Activated CD4-positive, alpha-beta memory T cell treated with anti-CD3 and anti-CD28 coated beads, Interleukin-2, amount 10 ng/mL, durations not matched to agents 7 days and 5 days (primary cell): ENCODE results near the gene CDK19. TPM values are rescaled to one million over a fixed set of nuclear protein-coding genes. Genes with fewer than 3 reads are reported as not detected.
"Not testable (repeated sequence)": the region's sequence is repeated elsewhere in the genome, so short reads cannot be mapped to it uniquely, and the experiment has no call there.

Source experiments
- CTCF ChIA-PET: fragments of 350-600 bp; sonication (Branson Sonifier 250); formaldehyde crosslinking; loops from one replicate; lab custom pipeline; 2021; ENCODE audit warnings: antibody characterized with exemption, inconsistent platforms; lab: Charles Lee
- POLR2A ChIA-PET: fragments of 350-600 bp; sonication (Branson Sonifier 250); formaldehyde crosslinking; loops from one replicate; lab custom pipeline; 2021; ENCODE audit warnings: antibody characterized with exemption; lab: Charles Lee
- DNase-seq: peaks from one replicate; pipeline ENCODE4 v3.0.0-alpha.2; 2020
- H3K27ac Mint-ChIP-seq: one replicate; pipeline ENCODE4 v1.8.0; 2021; ENCODE audit warnings: mild to moderate bottlenecking, mixed read lengths
- H3K27me3 Mint-ChIP-seq: one replicate; pipeline ENCODE4 v1.8.0; 2021; ENCODE audit warnings: mixed read lengths
- H3K36me3 Mint-ChIP-seq: one replicate; pipeline ENCODE4 v1.8.0; 2021; ENCODE audit warnings: low read depth, mixed read lengths
- H3K4me1 Mint-ChIP-seq: one replicate; pipeline ENCODE4 v1.8.0; 2021; ENCODE audit warnings: mixed read lengths
- H3K4me3 Mint-ChIP-seq: one replicate; pipeline ENCODE4 v1.8.0; 2021; ENCODE audit warnings: mild to moderate bottlenecking, mixed read lengths
- H3K9me3 Mint-ChIP-seq: one replicate; pipeline ENCODE4 v1.8.0; 2021; ENCODE audit warnings: mixed read lengths
- total RNA-seq, 2 experiments: library from RNA; stranded (reverse); gene quantifications; one replicate each; pipeline ENCODE4 v1.2.3, GENCODE V29; 2021

CDK19 gene
- total RNA-seq, 2 experiments from 2014 or later, result 30.8 to 33.2 TPM

DNA sequence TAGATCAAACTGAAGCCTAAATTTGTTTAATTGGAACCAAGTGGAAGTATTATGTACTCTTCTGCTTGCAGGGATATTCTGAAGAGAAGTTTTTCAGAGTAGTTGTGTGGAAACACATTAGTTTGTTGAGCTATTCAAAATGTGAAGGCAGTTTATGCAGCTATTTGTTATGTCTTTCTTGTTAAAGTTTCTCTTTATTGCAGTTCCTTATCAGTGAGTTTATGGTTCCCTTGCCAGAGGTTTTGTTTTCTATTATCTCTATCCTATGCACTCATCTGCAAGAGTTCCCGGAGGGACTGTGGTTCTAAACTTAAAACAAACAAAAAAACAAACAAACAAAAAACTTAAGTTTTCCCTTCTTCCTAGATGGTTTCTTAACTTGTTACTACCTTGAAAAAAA, 195.2 kb downstream of the CDK19 start:
- no peak for DNase-seq
- Mint-ChIP-seq H3K36me3 (peaks cover 40% of the 10 kb centered on the region), H3K4me1 (peaks cover 23% of the 10 kb centered on the region), H3K9me3 (no peaks in the 10 kb centered on the region), H3K27me3 (no peaks in the 10 kb centered on the region), H3K27ac (no peak overlapping the region), H3K4me3 (no peak overlapping the region)
- POLR2A ChIA-PET, result interaction anchor here (0.6 kb wide), 1 partner anchor 78 kb away, joined by 4 read pairs; no protein-coding TSS in a partner anchor
- CTCF ChIA-PET, result interaction anchor here (1.2 to 2.9 kb wide), 3 partner anchors 11 to 92 kb away, joined by 3 to 8 read pairs (median 5); no protein-coding TSS in a partner anchor

DNA sequence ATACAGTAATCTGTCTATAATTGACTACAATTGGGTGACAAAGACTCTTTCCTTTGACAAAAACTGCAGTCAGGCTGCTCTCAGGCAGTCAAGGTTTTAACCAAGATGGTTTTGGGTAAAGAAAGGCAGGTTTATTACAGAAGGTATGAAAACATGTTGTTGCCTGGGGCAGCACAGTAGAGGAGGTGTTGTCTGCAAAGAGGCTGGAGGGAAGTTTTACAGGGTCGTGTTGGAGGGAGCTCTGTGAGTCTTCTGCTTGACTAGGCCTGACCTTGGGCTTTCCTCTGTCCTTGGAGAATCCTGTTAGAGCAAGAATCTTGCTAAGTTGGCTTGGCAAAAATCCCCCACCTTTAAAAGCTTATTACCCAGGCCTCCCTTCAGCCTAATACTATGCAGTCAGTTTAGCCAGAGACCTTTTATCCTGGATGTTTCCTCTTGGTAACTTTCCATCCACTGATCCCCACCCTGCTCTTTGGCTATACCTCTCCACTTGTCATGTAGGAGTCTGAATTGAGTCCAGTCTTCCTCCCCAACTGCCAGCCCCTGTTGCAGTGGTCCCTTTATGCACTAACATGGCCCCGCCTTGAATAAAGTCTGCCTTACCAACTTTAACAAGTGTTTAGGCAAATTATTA, 195.9 kb downstream of the CDK19 start:
- POLR2A ChIA-PET, result interaction anchor here (0.6 to 1.0 kb wide), 2 partner anchors 78 to 339 kb away, joined by 3 to 4 read pairs; partner anchors contain the start of gene GTF3C6
- Mint-ChIP-seq H3K4me3 (no peak overlapping the region), H3K9me3 (no peaks in the 10 kb centered on the region), H3K27me3 (no peaks in the 10 kb centered on the region), H3K36me3 (peaks cover 40% of the 10 kb centered on the region), H3K4me1 (peaks cover 24% of the 10 kb centered on the region), H3K27ac (no peak overlapping the region)
- CTCF ChIA-PET, result interaction anchor here (0.7 to 2.9 kb wide), 5 partner anchors 12 to 96 kb away, joined by 3 to 8 read pairs (median 4); no protein-coding TSS in a partner anchor
- no peak for DNase-seq

DNA sequence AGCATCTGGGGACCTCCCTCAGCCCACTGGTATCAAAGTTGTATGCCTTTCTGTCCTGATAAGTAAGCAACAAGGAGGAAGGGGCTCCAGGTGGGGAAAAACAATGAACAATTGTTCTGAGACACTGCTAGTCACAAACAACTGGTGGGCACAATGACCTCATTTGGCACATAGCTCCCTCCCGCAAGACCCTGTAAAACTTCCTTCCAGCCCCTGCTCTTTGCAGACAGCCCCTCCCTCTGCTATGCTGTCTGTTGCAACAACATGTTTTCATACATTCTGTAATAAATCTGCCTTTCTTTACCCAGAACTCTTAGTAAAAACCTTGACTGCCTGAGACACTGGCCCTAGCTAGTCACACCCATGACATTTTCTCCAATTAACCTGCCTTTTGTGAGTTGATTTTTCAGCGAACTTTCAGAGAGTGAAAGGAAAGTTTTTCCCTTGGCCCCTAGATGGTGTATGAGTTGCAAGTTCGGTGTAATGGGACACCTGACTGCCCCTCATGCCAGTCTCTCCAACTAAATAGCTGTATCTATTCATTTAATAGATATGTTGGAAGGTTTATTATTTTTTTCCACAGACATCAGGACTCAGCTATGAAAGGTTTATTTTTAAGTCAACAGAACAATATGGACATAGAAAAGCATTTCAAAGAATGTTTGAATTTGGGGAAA, 196.5 kb downstream of the CDK19 start:
- H3K4me3 Mint-ChIP-seq, result no peak overlapping the region
- no peaks in the 10 kb centered on the region for H3K9me3 Mint-ChIP-seq
- DNase-seq, result no peak
- ChIA-PET CTCF (interaction anchor here (0.7 to 2.9 kb wide), 4 partner anchors 12 to 96 kb away, joined by 3 to 8 read pairs (median 4); no protein-coding TSS in a partner anchor), POLR2A (interaction anchor here (1.0 kb wide), 1 partner anchor 340 kb away, joined by 3 read pairs; the partner anchor contains the start of gene GTF3C6)
- no peaks in the 10 kb centered on the region for H3K27me3 Mint-ChIP-seq
- H3K4me1 Mint-ChIP-seq, result peaks cover 26% of the 10 kb centered on the region
- H3K27ac Mint-ChIP-seq, result no peak overlapping the region
- H3K36me3 Mint-ChIP-seq, result peaks cover 47% of the 10 kb centered on the region

DNA sequence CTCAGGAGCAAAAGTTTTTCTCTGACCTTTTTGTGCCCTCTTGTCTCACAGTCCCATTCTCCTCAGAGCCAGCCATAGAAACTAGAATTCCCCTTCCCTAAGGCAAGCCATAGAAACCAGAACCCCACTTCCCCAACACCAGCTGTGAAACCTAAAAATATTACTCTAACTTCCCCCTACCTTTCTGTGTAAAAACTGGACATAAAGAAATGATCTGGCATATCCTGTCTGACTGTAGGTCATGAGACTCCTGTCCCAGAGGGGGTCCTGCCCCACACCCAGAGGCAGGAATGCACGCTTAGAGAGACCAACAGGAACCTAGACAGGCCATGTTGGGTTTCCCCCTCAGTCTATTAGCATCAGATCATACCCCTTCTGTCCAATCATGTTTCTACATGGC, 198.2 kb downstream of the CDK19 start:
- Mint-ChIP-seq H3K27ac (no peak overlapping the region), H3K27me3 (no peaks in the 10 kb centered on the region), H3K36me3 (peaks cover 46% of the 10 kb centered on the region), H3K4me1 (peaks cover 26% of the 10 kb centered on the region), H3K9me3 (no peaks in the 10 kb centered on the region), H3K4me3 (no peak overlapping the region)
- ChIA-PET POLR2A (no interaction called here), CTCF (no interaction called here)
- no peak for DNase-seq

DNA sequence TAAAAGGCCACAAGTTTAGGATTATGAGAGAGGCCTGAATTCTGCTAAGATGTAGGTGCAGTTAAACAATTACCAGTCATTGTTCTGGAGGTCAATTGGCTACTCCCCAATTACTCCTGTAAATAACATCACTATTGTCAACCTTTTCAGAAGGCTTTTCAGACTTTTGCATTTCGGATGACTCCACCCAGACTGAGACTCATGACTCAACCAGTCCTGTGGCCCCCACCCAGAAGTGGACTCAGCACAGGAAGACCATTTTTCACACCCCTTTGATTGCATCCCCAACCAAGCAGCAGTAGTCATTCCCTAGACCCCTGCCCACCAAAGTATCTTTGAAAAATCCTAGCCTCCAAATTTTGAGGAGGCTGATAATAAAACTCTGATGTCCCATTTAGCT, 199.5 kb downstream of the CDK19 start:
- no peak overlapping the region for H3K4me3 Mint-ChIP-seq
- ChIA-PET POLR2A (no interaction called here), CTCF (no interaction called here)
- no peak overlapping the region for H3K27ac Mint-ChIP-seq
- no peaks in the 10 kb centered on the region for H3K9me3 Mint-ChIP-seq
- no peaks in the 10 kb centered on the region for H3K27me3 Mint-ChIP-seq
- peaks cover 26% of the 10 kb centered on the region for H3K4me1 Mint-ChIP-seq
- no peak for DNase-seq
- H3K36me3 Mint-ChIP-seq, result peaks cover 35% of the 10 kb centered on the region

DNA sequence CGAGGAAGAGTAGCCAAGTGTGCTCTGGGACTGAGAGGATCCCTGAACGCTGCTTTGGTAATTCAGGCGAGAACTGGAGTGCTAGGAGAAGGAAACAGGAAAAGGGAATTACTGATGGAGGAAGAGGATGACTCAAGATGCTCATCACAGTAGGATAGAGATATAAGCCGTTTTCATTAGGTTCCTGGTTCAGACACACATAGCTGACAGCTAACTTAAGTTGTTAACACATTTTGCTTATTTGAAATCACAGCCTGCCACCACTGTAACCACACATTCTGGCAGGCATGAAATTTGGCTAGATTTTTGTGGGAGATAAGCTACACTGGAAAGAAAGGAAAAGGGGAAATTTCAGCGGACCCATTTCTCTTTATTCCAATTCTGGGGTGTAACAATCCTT, 200.7 kb downstream of the CDK19 start:
- DNase-seq, result no peak
- ChIA-PET CTCF (interaction anchor here (1.2 kb wide), 1 partner anchor 86 kb away, joined by 4 read pairs; no protein-coding TSS in a partner anchor), POLR2A (interaction anchor here (1.2 kb wide), 1 partner anchor 262 kb away, joined by 3 read pairs; no protein-coding TSS in a partner anchor)
- peaks cover 26% of the 10 kb centered on the region for H3K4me1 Mint-ChIP-seq
- H3K27ac Mint-ChIP-seq, result no peak overlapping the region
- H3K36me3 Mint-ChIP-seq, result peaks cover 33% of the 10 kb centered on the region
- H3K4me3 Mint-ChIP-seq, result no peak overlapping the region
- H3K9me3 Mint-ChIP-seq, result no peaks in the 10 kb centered on the region
- no peaks in the 10 kb centered on the region for H3K27me3 Mint-ChIP-seq

DNA sequence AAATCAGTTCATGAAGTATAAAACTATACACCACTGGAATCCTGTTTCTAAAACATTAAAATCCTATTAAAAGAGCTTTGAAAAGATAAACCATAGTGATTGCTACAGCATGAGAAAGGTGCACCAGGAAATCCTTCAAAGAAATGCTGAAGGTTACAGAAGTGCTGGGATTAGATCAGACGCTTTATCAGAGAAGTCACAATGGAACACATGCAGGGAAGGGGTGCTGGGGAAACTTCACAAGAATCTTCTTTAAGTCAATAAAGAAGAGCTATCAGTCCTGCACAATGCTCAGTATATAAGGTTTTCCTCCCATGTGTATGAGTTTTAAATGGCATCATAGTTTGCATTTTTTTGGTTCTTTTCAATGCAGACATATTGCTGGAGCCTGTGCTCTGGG, 201.2 kb downstream of the CDK19 start:
- H3K4me1 Mint-ChIP-seq, result peaks cover 26% of the 10 kb centered on the region
- H3K27me3 Mint-ChIP-seq, result no peaks in the 10 kb centered on the region
- H3K9me3 Mint-ChIP-seq, result no peaks in the 10 kb centered on the region
- no peak overlapping the region for H3K4me3 Mint-ChIP-seq
- H3K36me3 Mint-ChIP-seq, result peaks cover 33% of the 10 kb centered on the region
- POLR2A ChIA-PET, result interaction anchor here (1.2 kb wide), 1 partner anchor 262 kb away, joined by 3 read pairs; no protein-coding TSS in a partner anchor
- CTCF ChIA-PET, result interaction anchor here (1.2 kb wide), 1 partner anchor 86 kb away, joined by 4 read pairs; no protein-coding TSS in a partner anchor
- no peak for DNase-seq
- H3K27ac Mint-ChIP-seq, result no peak overlapping the region

DNA sequence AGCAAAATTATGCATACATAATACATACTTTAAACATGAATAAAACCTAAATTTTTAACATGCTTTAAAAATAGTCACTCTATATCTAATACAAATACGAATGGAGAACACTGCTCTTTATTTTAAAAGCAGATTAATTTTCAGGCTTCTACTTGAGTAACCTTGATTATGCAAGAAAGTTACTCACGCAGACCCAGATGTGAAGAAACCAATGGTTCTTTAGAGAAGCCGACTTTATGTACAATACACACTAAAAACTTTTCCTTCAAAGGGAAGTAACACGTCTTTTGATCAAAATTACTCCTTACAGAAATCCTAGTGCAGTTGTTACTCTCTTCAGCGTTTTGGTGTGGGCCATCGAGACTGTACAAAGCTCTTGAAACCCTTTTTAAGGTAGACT, 201.9 kb downstream of the CDK19 start:
- Mint-ChIP-seq H3K27ac (no peak overlapping the region), H3K36me3 (peaks cover 27% of the 10 kb centered on the region), H3K9me3 (no peaks in the 10 kb centered on the region), H3K27me3 (no peaks in the 10 kb centered on the region), H3K4me1 (peaks cover 20% of the 10 kb centered on the region), H3K4me3 (no peak overlapping the region)
- ChIA-PET POLR2A (interaction anchor here (1.2 kb wide), 1 partner anchor 263 kb away, joined by 3 read pairs; no protein-coding TSS in a partner anchor), CTCF (interaction anchor here (1.2 kb wide), 1 partner anchor 85 kb away, joined by 4 read pairs; no protein-coding TSS in a partner anchor)
- DNase-seq, result no peak

DNA sequence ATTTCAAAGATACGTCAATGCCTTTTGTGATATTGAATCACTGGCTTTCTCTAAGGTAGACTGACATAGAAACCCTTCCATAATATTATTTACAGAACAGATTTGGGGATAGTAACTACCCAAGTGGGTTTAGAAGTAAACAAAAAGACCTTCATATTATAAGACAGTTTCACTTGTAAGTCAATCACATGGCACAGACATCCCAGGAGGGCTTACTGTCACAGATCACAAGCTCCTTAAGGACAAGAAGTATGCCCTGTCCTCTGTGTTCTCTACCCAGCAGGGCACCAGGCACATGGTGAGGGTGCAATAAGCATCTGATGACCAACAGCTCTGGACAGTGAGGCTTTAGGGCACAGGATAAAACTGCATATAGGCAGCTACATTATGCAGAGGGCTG, 203.0 kb downstream of the CDK19 start:
- Mint-ChIP-seq H3K27ac (no peak overlapping the region), H3K36me3 (peaks cover 20% of the 10 kb centered on the region)
- CTCF ChIA-PET, result no interaction called here

DNA sequence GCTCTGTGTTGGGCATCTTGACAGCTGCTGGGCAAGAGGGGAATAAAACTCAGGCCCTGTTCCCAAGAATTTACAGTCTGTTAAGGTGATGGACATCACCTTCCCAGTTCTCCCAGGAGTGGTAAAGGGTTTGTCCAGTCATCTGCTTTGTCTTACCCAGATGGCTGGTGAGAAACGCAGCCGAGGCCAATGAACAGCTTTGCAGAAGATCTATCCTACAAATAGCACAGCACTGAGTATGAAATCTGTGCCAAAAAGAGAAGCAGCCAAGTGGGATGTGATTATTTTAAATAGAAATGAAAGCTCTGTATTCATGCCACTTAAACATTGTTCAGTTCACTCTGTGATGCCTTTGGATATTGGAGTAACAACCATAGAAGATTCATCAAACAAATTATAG, 206.2 kb downstream of the CDK19 start:
- no peaks in the 10 kb centered on the region for H3K4me1 Mint-ChIP-seq
- H3K36me3 Mint-ChIP-seq, result peaks cover 5% of the 10 kb centered on the region
- DNase-seq, result no peak
- H3K4me3 Mint-ChIP-seq, result no peak overlapping the region
- no peak overlapping the region for H3K27ac Mint-ChIP-seq
- ChIA-PET POLR2A (no interaction called here), CTCF (no interaction called here)
- H3K9me3 Mint-ChIP-seq, result no peaks in the 10 kb centered on the region
- H3K27me3 Mint-ChIP-seq, result no peaks in the 10 kb centered on the region

More for the DNA sequence above, 203.0 kb downstream of the CDK19 start:
- Mint-ChIP-seq H3K9me3 (no peaks in the 10 kb centered on the region), H3K4me3 (no peak overlapping the region), H3K27me3 (no peaks in the 10 kb centered on the region), H3K4me1 (peaks cover 13% of the 10 kb centered on the region)
- POLR2A ChIA-PET, result no interaction called here
- no peak for DNase-seq

DNA sequence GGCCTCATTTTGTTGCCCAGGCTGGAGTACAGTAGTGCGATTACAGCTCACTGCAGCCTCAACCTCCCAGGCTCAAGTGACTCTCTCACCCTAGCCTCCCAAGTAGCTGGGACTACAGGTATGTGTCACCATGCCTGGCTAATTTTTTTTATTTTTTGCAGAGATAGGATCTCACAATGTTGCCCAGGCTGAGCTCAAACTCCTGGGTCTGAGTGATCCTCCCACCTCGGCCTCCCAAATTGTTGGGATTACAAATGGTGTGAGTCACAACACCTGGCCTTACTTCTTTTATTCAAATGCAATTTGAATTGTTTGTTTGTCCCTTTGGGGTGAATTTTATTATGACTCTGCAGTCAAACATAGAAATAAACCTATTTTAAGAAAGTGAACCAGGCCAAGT, 207.1 kb downstream of the CDK19 start:
- no peak for DNase-seq
- no peaks in the 10 kb centered on the region for H3K27me3 Mint-ChIP-seq
- no peaks in the 10 kb centered on the region for H3K4me1 Mint-ChIP-seq
- CTCF ChIA-PET, result interaction anchor here (0.7 kb wide), 1 partner anchor 1151 kb away, joined by 4 read pairs; no protein-coding TSS in a partner anchor
- POLR2A ChIA-PET, result interaction anchor here (1.4 kb wide), 1 partner anchor 16 kb away, joined by 4 read pairs; no protein-coding TSS in a partner anchor
- H3K27ac Mint-ChIP-seq, result no peak overlapping the region
- no peak overlapping the region for H3K4me3 Mint-ChIP-seq
- H3K36me3 Mint-ChIP-seq, result no peaks in the 10 kb centered on the region
- no peaks in the 10 kb centered on the region for H3K9me3 Mint-ChIP-seq

DNA sequence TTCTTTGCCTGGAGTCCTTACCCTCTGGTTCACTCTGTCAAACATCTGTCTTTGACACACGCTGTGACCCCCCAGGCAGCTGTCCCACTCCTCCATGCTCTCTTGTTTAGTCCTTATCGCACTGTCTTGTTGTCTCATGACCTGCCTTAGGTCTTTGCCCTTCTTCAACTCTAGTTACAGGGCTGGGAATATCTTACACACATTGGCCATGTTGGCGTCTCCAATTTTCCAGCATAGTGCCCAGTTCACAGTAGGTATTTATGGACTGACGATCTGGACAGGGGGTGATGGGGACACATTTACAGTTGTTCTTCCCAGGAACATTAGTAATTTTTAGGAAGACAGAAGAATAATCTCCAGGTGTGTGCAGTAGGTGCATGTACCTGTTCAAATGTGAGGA, 209.1 kb downstream of the CDK19 start:
- Mint-ChIP-seq H3K36me3 (no peaks in the 10 kb centered on the region), H3K27me3 (no peaks in the 10 kb centered on the region), H3K27ac (no peak overlapping the region), H3K9me3 (no peaks in the 10 kb centered on the region), H3K4me3 (no peak overlapping the region), H3K4me1 (no peaks in the 10 kb centered on the region)
- CTCF ChIA-PET, result no interaction called here
- POLR2A ChIA-PET, result no interaction called here
- no peak for DNase-seq

DNA sequence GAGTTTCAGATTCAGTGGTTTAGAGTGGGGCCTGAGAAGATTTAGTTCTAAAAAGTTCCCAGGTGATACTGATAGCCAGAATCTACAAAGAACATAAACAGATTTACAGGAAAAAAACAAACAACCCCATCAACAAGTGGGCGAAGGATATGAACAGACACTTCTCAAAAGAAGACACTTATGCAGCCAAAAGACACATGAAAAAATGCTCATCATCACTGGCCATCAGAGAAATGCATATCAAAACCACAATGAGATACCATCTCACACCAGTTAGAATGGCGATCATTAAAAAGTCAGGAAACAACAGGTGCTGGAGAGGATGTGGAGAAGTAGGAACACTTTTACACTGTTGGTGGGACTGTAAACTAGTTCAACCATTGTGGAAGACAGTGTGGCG, 214.6 kb downstream of the CDK19 start:
- POLR2A ChIA-PET, CTCF ChIA-PET, H3K27ac Mint-ChIP-seq, H3K27me3 Mint-ChIP-seq, H3K4me3 Mint-ChIP-seq, H3K4me1 Mint-ChIP-seq, DNase-seq, H3K9me3 Mint-ChIP-seq: not testable (repeated sequence)
- H3K36me3 Mint-ChIP-seq, result peaks cover 11% of the 10 kb centered on the region
